ENCODE data around the gene TIMP2. TPM values are rescaled to one million over a fixed set of nuclear protein-coding genes. Genes with fewer than 3 reads are reported as not detected.

TIMP2 gene
- total and polyA plus RNA-seq, 2 experiments from 2014 or later: 10.6 to 22.5 TPM

DNA sequence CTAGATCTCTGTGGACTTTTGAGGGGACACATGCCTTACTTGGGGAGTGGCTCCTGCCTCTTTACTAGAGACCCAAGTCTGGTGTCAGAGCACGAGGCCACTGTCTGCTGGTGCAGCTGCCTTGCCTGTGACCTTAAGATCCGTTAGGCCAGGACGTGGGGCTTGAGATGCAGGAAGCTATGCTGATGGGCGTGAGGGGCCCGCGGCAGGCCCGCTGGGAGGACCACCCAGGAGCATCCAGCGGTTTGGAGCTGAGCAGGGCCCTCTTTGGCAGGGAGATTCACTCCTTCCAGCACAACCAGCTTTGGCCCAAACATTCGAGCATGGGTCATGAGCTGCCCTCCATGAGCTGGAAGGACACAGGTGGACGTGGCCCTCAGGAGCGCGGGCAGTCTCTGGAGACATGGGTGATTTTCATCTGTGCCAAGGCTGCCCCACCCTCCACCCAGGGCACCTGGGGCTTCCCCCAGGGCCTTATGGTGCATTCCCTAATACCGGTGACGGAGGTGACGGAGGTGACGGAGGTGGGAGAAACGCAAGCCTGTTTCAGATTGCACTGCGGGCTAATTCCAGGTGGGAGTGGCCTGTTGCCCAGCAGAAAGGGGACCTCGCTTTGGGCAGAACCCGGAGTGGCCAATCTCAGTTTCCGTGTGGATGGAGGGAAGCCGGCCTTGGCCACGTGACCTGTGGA, 41.9 kb upstream of the TIMP2 start:
- no peak overlapping the region for H2AFZ ChIP-seq
- peaks cover 16% of the 10 kb centered on the region for H3K27me3 Mint-ChIP-seq (ENCODE audit: insufficient read depth, low read depth, poor library complexity)
- ATAC-seq (no peak), DNase-seq (ENCODE audit: low spot score) (no peak)
- H3K27ac ChIP-seq (ENCODE audit: low read depth): no peak overlapping the region
- H3K4me2 ChIP-seq: no peak overlapping the region
- no peak overlapping the region for H3K4me3 Mint-ChIP-seq
- no peak overlapping the region for H3K4me3 ChIP-seq
- H3K4me1 Mint-ChIP-seq: peaks cover 6% of the 10 kb centered on the region
- H3K4me1 ChIP-seq (ENCODE audit: insufficient read depth): no peaks in the 10 kb centered on the region
- TF ChIP-seq ZNF114 (CRISPR knock-in tag; IDR thresholded peaks at IDR 0.05): no peak
- TF ChIP-seq EZH2 (IDR thresholded peaks at IDR 0.05; ENCODE audit: low read depth, unreplicated experiment): no peak
- no peak for TF ChIP-seq STAT1 (IDR thresholded peaks at IDR 0.05; ENCODE audit: unreplicated experiment)
- TF ChIP-seq, protein P1, sequence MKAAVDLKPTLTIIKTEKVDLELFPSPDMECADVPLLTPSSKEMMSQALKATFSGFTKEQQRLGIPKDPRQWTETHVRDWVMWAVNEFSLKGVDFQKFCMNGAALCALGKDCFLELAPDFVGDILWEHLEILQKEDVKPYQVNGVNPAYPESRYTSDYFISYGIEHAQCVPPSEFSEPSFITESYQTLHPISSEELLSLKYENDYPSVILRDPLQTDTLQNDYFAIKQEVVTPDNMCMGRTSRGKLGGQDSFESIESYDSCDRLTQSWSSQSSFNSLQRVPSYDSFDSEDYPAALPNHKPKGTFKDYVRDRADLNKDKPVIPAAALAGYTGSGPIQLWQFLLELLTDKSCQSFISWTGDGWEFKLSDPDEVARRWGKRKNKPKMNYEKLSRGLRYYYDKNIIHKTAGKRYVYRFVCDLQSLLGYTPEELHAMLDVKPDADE (IDR thresholded peaks at IDR 0.05): no peak
- no peak for TF ChIP-seq ZNF462 (CRISPR knock-in tag; IDR thresholded peaks at IDR 0.05)
- TF ChIP-seq POLR2AphosphoS5 (IDR thresholded peaks at IDR 0.05; ENCODE audit: low read depth): no peak
- 0 out of 2 replicates have a peak, but pooled peaks cover 4% of the 10 kb centered on the region for H3F3A ChIP-seq (replicated peaks; ENCODE audit: low read depth)
- no peaks in the 10 kb centered on the region for H4K20me1 ChIP-seq (replicated peaks; ENCODE audit: insufficient read depth)
- H3K36me3 Mint-ChIP-seq (ENCODE audit: low read depth): peaks cover 7% of the 10 kb centered on the region
- no peak overlapping the region for H3K27ac Mint-ChIP-seq
- no peaks in the 10 kb centered on the region for H3K79me2 ChIP-seq (replicated peaks; ENCODE audit: insufficient read depth)
- no peaks in the 10 kb centered on the region for H3K9me3 Mint-ChIP-seq
- no peaks in the 10 kb centered on the region for H3K27me3 ChIP-seq (ENCODE audit: insufficient read depth)
- H3K9me2 ChIP-seq (ENCODE audit: insufficient read depth): no peaks in the 10 kb centered on the region
- H3K36me3 ChIP-seq (ENCODE audit: insufficient read depth): no peaks in the 10 kb centered on the region

Measured in GM23338 (cell line).